ENCODE results near the gene HDLBP.

HDLBP gene, protein sequence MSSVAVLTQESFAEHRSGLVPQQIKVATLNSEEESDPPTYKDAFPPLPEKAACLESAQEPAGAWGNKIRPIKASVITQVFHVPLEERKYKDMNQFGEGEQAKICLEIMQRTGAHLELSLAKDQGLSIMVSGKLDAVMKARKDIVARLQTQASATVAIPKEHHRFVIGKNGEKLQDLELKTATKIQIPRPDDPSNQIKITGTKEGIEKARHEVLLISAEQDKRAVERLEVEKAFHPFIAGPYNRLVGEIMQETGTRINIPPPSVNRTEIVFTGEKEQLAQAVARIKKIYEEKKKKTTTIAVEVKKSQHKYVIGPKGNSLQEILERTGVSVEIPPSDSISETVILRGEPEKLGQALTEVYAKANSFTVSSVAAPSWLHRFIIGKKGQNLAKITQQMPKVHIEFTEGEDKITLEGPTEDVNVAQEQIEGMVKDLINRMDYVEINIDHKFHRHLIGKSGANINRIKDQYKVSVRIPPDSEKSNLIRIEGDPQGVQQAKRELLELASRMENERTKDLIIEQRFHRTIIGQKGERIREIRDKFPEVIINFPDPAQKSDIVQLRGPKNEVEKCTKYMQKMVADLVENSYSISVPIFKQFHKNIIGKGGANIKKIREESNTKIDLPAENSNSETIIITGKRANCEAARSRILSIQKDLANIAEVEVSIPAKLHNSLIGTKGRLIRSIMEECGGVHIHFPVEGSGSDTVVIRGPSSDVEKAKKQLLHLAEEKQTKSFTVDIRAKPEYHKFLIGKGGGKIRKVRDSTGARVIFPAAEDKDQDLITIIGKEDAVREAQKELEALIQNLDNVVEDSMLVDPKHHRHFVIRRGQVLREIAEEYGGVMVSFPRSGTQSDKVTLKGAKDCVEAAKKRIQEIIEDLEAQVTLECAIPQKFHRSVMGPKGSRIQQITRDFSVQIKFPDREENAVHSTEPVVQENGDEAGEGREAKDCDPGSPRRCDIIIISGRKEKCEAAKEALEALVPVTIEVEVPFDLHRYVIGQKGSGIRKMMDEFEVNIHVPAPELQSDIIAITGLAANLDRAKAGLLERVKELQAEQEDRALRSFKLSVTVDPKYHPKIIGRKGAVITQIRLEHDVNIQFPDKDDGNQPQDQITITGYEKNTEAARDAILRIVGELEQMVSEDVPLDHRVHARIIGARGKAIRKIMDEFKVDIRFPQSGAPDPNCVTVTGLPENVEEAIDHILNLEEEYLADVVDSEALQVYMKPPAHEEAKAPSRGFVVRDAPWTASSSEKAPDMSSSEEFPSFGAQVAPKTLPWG (N-terminal part only)

DNA sequence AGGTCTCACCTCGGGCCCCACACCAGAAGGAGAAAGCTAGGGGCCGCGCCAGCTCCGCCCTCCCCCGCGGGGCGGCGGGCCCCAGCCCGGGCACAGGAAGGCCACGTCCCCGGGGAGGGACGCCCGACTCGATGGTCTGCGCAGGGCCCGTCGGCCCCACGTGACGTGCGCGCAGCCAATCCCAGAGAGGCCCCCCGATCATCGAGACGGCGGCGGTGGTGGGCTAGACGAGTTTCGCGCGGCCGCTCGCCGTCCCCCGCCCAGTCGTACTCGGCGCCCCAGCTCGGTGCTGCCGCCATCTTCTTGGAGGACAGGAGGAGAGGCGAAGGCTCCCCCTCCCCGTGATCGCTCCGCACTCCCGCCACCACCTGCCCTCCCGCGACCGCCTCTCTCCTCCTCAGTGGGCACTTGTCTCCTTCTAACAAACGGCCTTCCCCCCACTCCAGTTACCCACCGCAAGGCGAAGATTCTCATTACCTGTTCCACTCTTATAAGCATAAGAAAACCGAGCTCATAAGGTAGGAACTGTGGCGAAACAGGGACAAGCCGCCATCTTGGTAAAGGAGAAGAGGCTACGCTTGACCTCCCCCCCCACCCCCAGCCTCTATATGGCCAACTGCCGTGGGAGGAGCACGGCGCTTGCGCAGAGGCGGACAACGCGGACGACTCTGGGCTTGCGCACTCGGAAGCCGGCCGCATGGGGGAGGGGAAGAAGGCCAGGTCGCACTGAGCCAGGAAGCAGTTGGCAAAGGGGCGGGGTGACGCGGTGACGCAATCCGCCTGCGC, at the start of gene HDLBP:
Gene HDLBP, minus strand, starts transcription at position 580 of the 786 bp plus-strand sequence. CDS start 48,803 bp downstream, outside the sequence.
- Histone ChIP-seq H3K9me3 (ENCODE audit: insufficient read depth, low read length) (no peaks in the 10 kb centered on the region), H3K27me3 (ENCODE audit: insufficient read depth, insufficient read length) (no peaks in the 10 kb centered on the region), H3K4me3 (ENCODE audit: insufficient read length, low read depth) (peak within 1 kb of the TSS; percentile 97), H3K36me3 (ENCODE audit: insufficient read depth, insufficient read length, low read length) (peaks cover 39% of the 10 kb centered on the region), H3K9ac (ENCODE audit: insufficient read length, low read depth) (peak within 1 kb of the TSS; percentile 98), H3K4me1 (ENCODE audit: insufficient read depth, insufficient read length) (no peaks in the 10 kb centered on the region)
- peak; percentile 99 for DNase-seq (ENCODE audit: low read depth, low spot score)
- no peak for TF ChIP-seq ZNF274 (IDR thresholded peaks at IDR 0.05; ENCODE audit: low read depth, low read length)
- peak; percentile 92 for TF ChIP-seq YY1 (IDR thresholded peaks at IDR 0.05; ENCODE audit: insufficient read depth, insufficient read length)

DNA sequence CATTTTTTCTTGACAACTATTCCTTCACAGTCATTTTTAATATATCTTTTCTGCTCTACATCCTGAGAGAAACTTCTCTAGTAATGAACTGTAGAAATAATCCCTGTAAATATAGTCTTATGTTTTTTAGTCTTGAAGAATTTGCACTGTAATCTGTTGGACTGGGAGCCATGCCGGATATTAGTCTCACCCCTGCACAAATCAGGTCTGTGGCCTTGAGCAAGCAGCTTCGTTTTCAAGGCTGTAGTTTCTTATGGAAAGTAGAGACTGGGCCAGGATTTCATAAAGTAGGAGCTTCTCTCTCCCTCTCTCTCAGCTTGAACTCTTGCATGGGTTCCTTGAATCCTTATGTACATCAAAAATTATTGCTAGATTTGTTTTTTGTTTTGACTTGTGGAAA, 49.3 kb upstream of the HDLBP start:
- TF ChIP-seq ZNF274 (IDR thresholded peaks at IDR 0.05; ENCODE audit: low read depth, low read length) (no peak), SUZ12 (IDR thresholded peaks at IDR 0.05; ENCODE audit: extremely low read depth, insufficient read depth, insufficient read length) (no peak), YY1 (IDR thresholded peaks at IDR 0.05; ENCODE audit: insufficient read depth, insufficient read length) (no peak)
- peaks cover 4% of the 10 kb centered on the region for H3K4me1 ChIP-seq (ENCODE audit: insufficient read depth, insufficient read length)
- no peak overlapping the region for H3K9ac ChIP-seq (ENCODE audit: insufficient read length, low read depth)
- H3K4me3 ChIP-seq (ENCODE audit: insufficient read length, low read depth) = no peak overlapping the region
- H3K27me3 ChIP-seq (ENCODE audit: insufficient read depth, insufficient read length) = no peaks in the 10 kb centered on the region
- H3K9me3 ChIP-seq (ENCODE audit: insufficient read depth, low read length) = no peaks in the 10 kb centered on the region
- no peak for DNase-seq (ENCODE audit: low read depth, low spot score)
- peaks cover 9% of the 10 kb centered on the region for H3K36me3 ChIP-seq (ENCODE audit: insufficient read depth, insufficient read length, low read length)

DNA sequence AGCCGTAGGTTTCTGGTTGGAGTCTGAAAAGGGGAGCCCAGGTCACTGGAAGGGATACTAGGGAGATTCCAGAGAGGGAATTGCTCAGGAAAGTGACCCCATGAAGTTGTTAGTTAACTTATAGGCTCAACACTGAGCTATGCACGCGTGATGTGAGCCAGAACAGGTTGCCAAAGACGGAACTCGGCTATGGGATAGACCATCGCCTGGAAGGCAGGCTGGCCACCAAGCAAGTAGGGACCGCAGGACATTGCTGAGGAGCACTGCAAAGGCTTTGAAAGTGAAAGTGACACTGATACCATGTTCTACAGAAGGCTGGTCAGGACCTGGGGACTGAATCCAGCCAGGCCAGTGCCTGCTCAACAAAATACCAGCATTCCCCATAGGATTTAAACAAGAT, 48.0 kb upstream of the HDLBP start:
- no peaks in the 10 kb centered on the region for H3K27me3 ChIP-seq (ENCODE audit: insufficient read depth, insufficient read length)
- no peak overlapping the region for H3K9ac ChIP-seq (ENCODE audit: insufficient read length, low read depth)
- no peaks in the 10 kb centered on the region for H3K9me3 ChIP-seq (ENCODE audit: insufficient read depth, low read length)
- H3K4me3 ChIP-seq (ENCODE audit: insufficient read length, low read depth) = no peak overlapping the region
- H3K36me3 ChIP-seq (ENCODE audit: insufficient read depth, insufficient read length, low read length) = peaks cover 9% of the 10 kb centered on the region
- TF ChIP-seq SUZ12 (IDR thresholded peaks at IDR 0.05; ENCODE audit: extremely low read depth, insufficient read depth, insufficient read length) (no peak), YY1 (IDR thresholded peaks at IDR 0.05; ENCODE audit: insufficient read depth, insufficient read length) (no peak), ZNF274 (IDR thresholded peaks at IDR 0.05; ENCODE audit: low read depth, low read length) (no peak)
- DNase-seq (ENCODE audit: low read depth, low spot score) = no peak
- peaks cover 6% of the 10 kb centered on the region for H3K4me1 ChIP-seq (ENCODE audit: insufficient read depth, insufficient read length)

DNA sequence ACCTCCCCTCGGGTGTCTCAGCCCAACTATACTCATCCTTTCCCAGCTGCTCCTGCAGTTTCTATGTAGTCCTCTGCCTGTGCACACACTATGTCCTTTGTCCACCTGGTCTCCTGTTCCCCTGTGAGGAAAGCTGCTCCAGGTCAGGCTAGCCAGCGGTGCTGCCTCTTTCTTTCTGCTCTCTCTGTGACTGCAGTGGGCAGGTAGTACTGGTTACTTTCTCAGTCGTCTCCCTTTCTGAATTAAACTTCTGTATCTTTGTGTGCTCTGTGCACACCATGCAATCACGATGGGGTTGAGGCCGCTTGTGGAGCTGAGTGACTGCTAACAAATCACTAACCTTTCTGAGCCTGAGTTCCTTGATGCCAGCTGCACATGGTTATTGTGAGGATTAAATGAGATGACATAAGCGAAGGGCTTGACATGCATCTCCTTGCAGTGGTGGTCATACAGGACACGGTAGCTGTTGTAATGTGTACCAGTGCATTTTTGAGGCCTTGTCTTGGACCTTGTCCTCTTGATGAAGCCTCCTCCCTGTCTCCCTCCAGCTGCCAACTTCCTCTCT, 44.1 kb upstream of the HDLBP start:
- Histone ChIP-seq H3K4me1 (ENCODE audit: insufficient read depth, insufficient read length) (peaks cover 9% of the 10 kb centered on the region), H3K9ac (ENCODE audit: insufficient read length, low read depth) (no peak overlapping the region)

DNA sequence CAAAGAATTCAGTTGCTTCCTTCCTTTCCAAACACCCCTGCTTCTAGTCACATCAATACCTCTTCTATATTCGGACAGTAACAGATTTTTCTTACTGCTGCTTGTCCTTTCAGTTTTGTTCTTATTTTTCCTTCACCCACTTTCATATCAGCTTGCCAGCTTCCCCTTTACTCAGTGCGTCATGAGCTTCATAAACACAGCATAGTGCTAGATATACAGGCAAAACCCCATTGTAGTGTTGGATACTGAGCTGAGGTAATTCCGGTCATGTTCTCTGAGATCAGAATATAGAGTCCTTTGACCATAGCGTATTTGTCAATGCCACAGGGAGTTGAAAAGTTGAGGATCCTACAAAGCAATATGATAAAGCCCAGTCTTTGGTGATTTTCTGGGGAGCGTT, 43.0 kb upstream of the HDLBP start:
- peaks cover 12% of the 10 kb centered on the region for H3K36me3 ChIP-seq (ENCODE audit: insufficient read depth, insufficient read length, low read length)
- H3K9ac ChIP-seq (ENCODE audit: insufficient read length, low read depth) = no peak overlapping the region
- DNase-seq (ENCODE audit: low read depth, low spot score) = no peak
- no peaks in the 10 kb centered on the region for H3K27me3 ChIP-seq (ENCODE audit: insufficient read depth, insufficient read length)
- H3K4me1 ChIP-seq (ENCODE audit: insufficient read depth, insufficient read length) = peaks cover 9% of the 10 kb centered on the region
- TF ChIP-seq ZNF274 (IDR thresholded peaks at IDR 0.05; ENCODE audit: low read depth, low read length) (no peak), SUZ12 (IDR thresholded peaks at IDR 0.05; ENCODE audit: extremely low read depth, insufficient read depth, insufficient read length) (no peak), YY1 (IDR thresholded peaks at IDR 0.05; ENCODE audit: insufficient read depth, insufficient read length) (no peak)
- H3K9me3 ChIP-seq (ENCODE audit: insufficient read depth, low read length) = no peaks in the 10 kb centered on the region
- no peak overlapping the region for H3K4me3 ChIP-seq (ENCODE audit: insufficient read length, low read depth)

More for the DNA sequence above, 44.1 kb upstream of the HDLBP start:
- Histone ChIP-seq H3K4me3 (ENCODE audit: insufficient read length, low read depth) (no peak overlapping the region), H3K36me3 (ENCODE audit: insufficient read depth, insufficient read length, low read length) (peaks cover 7% of the 10 kb centered on the region), H3K27me3 (ENCODE audit: insufficient read depth, insufficient read length) (no peaks in the 10 kb centered on the region), H3K9me3 (ENCODE audit: insufficient read depth, low read length) (no peaks in the 10 kb centered on the region)
- no peak for DNase-seq (ENCODE audit: low read depth, low spot score)
- TF ChIP-seq SUZ12 (IDR thresholded peaks at IDR 0.05; ENCODE audit: extremely low read depth, insufficient read depth, insufficient read length) (no peak), ZNF274 (IDR thresholded peaks at IDR 0.05; ENCODE audit: low read depth, low read length) (no peak), YY1 (IDR thresholded peaks at IDR 0.05; ENCODE audit: insufficient read depth, insufficient read length) (no peak)

DNA sequence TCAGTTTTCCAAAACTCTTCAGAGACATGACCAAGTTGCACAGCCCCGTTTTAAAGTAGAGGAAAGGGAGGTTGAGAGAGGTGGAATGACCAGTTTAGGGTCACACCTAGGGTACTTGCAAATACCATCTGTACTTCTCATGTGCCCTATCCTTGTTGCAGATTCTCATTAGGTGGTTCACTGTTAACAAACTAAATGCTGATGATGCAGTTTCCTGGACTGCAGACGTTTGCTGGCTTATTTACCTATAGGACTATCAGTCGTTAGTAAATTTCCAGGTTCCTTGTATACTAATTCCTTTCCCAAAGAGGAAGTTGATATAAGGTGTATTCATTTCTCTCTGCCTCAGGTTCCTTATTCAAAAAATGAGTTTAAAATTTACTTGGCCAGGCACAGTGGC, 42.1 kb upstream of the HDLBP start:
- DNase-seq (ENCODE audit: low read depth, low spot score) = no peak
- Histone ChIP-seq H3K9ac (ENCODE audit: insufficient read length, low read depth) (no peak overlapping the region), H3K36me3 (ENCODE audit: insufficient read depth, insufficient read length, low read length) (peaks cover 20% of the 10 kb centered on the region), H3K4me1 (ENCODE audit: insufficient read depth, insufficient read length) (peaks cover 9% of the 10 kb centered on the region), H3K27me3 (ENCODE audit: insufficient read depth, insufficient read length) (no peaks in the 10 kb centered on the region), H3K9me3 (ENCODE audit: insufficient read depth, low read length) (no peaks in the 10 kb centered on the region), H3K4me3 (ENCODE audit: insufficient read length, low read depth) (no peak overlapping the region)
- no peak for TF ChIP-seq YY1 (IDR thresholded peaks at IDR 0.05; ENCODE audit: insufficient read depth, insufficient read length)
- no peak for TF ChIP-seq ZNF274 (IDR thresholded peaks at IDR 0.05; ENCODE audit: low read depth, low read length)
- no peak for TF ChIP-seq SUZ12 (IDR thresholded peaks at IDR 0.05; ENCODE audit: extremely low read depth, insufficient read depth, insufficient read length)
